MM.1S (cell line): Measurements from ENCODE around the gene CNBD2.

ENCODE experiments used
- EZH2 ChIP-seq: fragments of 300-600 bp; sonication (generic); optimal IDR thresholded peaks from 2 replicates; pipeline ENCODE3; 2017; ENCODE audit warnings: low read depth, mild to moderate bottlenecking, antibody characterized with exemption, low read length, mixed read lengths
- EZH2phosphoT487 ChIP-seq: fragments of 300-600 bp; sonication (generic); IDR thresholded peaks from 2 replicates; pipeline ENCODE4 v1.6.1; 2018; ENCODE audit warnings: antibody characterized with exemption, low read length
- TF ChIP-seq, protein P1 (sequence below): fragments of 300-600 bp; sonication (generic); IDR thresholded peaks from 2 replicates; pipeline ENCODE4 v1.5.1; 2016; ENCODE audit warnings: antibody characterized with exemption, low read length, mixed read lengths

- TF ChIP-seq, protein P1, sequence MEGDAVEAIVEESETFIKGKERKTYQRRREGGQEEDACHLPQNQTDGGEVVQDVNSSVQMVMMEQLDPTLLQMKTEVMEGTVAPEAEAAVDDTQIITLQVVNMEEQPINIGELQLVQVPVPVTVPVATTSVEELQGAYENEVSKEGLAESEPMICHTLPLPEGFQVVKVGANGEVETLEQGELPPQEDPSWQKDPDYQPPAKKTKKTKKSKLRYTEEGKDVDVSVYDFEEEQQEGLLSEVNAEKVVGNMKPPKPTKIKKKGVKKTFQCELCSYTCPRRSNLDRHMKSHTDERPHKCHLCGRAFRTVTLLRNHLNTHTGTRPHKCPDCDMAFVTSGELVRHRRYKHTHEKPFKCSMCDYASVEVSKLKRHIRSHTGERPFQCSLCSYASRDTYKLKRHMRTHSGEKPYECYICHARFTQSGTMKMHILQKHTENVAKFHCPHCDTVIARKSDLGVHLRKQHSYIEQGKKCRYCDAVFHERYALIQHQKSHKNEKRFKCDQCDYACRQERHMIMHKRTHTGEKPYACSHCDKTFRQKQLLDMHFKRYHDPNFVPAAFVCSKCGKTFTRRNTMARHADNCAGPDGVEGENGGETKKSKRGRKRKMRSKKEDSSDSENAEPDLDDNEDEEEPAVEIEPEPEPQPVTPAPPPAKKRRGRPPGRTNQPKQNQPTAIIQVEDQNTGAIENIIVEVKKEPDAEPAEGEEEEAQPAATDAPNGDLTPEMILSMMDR = no peak
- TF ChIP-seq EZH2 = no peak
- TF ChIP-seq EZH2phosphoT487 = no peak
Observed at GRCh38 chr20:35953387-35954199, 14.8 kb upstream of the CNBD2 start.
